Kidney capillary endothelial cell (primary cell): ENCODE measurements around the gene RTP5.
A peak's percentile ranks its signal among the peaks of the same experiment; 100 is the strongest.
"Not testable (repeated sequence)": the region's sequence is repeated elsewhere in the genome, so short reads cannot be mapped to it uniquely, and the experiment has no call there.

Experiments
- DNase-seq: peaks from one replicate; pipeline ENCODE4 v3.0.0-alpha.2; 2018; ENCODE audit warnings: low spot score

RTP5 gene

GRCh38 chr2:241869087-241869961 is at the start of gene RTP5:
RTP5 (plus strand) TSS chr2:241869729; CDS start chr2:241869757, 28 bp downstream.
- no peak for DNase-seq

DNA sequence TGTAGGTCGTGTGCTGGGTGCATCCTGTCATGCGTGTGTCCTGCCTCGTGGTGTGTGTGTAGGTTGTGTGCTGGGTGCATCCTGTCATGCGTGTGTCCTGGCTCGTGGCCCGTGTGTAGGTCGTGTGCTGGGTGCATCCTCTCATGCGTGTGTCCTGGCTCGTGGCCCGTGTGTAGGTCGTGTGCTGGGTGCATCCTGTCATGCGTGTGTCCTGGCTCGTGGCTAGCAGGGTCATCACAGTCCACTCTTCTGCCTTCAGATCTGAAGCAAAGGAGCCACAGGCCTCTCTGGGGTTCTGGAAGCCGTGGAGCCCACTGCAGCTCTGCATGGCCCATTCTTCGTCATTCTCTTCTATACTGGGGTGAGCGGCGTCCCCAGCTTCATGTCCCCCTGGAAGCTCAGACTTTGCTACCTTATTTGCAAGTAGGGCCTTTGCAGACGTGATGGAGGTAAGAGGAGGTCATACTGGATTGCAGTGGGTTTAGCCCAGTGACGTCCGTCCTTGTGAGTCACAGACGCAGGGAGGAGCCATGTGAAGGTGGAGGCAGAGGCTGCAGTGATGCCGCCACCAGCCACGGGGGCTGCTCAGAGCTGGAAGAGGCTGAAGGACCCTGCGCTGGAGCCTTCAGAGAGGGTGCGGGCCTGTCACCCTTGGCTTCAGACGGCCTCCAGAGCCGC is 49.4 kb upstream of the RTP5 start:
- not testable (repeated sequence) for DNase-seq

GRCh38 chr2:241820625-241821384 is 48.7 kb upstream of the RTP5 start:
- DNase-seq = no peak

DNA sequence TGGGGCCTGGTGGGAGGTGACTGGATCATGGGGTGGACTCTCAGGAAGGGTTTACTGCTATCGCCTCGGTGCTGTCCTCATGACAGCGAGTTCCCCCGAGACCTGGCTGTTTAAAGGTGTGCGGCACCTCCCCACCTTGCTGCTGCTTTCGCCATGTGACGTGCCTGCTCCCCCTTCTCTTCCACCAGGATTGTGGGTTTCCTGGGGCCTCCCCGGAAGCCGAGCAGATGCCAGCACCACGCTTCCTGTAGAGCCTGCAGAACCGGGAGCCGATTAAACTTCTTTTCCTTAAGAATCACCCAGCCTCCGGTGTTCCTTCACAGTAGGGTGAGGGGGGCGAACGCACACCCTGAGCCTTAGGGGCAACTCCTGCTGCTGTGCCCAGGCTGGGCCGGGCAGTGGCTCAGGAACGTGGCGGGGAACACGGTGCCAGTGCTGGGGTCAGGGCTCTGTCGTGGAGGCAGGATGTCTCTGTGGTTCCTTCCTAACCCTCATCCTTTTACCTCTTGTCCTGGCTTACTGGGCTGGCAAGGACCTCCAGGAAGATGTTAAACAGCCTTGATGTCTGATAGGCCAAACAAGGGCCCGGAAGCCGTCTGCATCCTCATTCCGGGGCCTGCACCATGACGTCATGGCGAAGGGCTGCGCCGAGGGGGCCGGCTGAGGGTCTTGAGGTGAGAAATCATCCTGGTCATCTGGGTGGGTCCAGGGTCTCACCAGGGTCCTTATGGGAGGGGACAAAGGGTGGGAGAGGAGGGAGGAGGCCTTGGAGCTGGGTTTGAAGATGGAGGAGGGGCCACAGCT is 47.9 kb upstream of the RTP5 start:
- no peak for DNase-seq

- DNase-seq = no peak
These were observed 47.3 kb upstream of the RTP5 start for GRCh38 chr2:241822264-241822623.

DNA sequence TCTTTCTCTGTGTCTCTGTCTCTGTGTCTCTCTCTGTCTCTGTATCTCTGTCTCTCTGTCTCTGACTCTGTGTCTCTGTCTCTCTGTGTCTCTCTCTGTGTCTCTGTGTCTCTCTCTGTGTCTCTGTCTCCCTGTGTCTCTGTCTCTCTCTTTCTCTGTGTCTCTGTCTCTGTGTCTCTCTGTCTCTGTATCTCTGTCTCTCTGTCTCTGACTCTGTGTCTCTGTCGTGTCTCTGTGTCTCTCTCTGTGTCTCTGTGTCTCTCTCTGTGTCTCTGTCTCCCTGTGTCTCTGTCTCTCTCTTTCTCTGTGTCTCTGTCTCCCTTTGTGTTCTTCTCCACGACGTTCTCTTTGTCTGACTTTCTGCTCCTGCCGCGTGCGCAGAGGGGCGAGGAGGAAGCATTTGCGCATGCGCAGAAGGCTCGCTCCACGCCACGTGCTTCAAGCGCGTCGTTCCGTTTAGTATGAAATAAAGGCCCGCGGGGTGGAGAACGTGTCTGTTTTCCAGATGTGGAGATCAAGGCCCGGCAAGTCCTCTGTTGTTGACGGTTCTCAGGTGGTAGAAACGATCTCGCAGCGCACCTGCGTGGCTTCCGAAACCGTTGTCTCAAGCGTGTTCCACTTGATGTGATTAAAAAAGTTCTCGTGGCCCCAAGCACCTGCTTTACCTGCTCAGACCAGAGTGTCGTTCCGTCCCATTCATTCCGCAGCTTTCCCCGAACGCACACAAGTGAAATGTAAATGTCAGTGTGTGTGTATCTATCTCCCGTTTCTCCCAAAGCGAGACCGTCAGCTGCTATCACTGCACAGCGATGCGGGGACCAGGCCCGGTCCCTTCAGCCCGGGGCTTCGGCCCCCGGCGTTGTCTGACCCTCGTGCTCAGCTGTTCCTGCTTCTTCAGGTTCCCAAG is 45.7 kb upstream of the RTP5 start:
- DNase-seq = not testable (repeated sequence)

GRCh38 chr2:241827394-241827793 is 42.1 kb upstream of the RTP5 start:
- no peak for DNase-seq

GRCh38 chr2:241833101-241833663 is 36.3 kb upstream of the RTP5 start:
- no peak for DNase-seq

DNA sequence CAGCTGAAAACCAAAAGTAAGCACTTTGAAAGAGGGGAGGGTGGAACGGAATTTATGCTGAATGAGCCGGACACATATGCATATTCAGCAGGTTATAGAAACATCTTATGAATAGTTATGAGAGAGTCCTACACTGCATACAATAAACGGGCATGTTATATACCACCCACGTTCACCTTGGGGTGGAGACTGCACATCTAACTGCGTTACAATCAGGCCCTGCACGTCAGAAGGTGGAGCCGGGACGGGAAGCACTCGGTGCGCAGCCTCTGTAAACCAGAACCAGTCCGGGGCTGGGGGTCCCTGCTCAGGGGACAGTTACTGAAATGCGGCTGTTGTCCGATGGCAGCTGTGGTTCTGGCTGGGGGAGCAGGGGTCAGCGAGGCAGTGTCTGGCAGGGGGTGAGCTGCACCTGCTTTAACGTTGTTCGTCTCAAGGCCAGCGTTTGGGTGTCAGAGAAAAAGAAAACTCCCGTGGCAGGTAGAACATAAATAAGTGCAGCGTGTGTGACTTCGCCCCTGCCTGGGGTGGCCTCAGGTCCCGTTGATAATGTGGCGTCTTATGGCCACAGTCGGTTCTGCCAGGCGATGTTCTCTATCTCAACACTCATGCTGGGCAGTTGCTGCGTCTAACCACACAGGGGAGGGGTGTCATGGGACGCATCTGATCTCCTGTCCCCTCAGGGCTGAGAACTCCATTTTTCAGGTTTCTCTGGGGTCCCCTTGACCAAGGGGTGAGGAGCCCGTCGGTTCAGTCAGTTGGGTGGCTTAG is 35.6 kb upstream of the RTP5 start:
- DNase-seq = not testable (repeated sequence)

GRCh38 chr2:241834527-241835210 is 34.9 kb upstream of the RTP5 start:
- no peak for DNase-seq

GRCh38 chr2:241835611-241836010 is 33.9 kb upstream of the RTP5 start:
- DNase-seq = no peak

DNA sequence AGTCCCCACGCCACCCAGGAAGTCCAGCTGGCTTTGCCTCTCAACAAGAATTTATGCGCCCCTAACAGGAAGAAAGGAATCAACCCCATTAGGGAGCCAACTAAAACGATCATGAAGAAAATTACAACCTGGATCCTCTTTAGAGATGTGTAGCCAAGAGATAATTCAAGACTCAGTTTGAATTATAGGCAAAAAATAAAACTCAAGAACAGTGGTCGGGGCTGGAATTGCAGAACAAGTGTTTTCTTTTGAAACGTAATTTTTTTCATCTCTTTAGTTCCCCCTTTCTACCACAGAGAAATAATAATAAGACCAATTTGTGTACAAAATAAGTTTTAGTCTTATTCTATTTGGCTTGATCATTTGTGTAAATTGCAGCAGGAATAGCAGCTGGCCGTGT is 33.2 kb upstream of the RTP5 start:
- DNase-seq = no peak

- no peak for DNase-seq
These were observed 32.1 kb upstream of the RTP5 start for GRCh38 chr2:241837197-241837965.

DNA sequence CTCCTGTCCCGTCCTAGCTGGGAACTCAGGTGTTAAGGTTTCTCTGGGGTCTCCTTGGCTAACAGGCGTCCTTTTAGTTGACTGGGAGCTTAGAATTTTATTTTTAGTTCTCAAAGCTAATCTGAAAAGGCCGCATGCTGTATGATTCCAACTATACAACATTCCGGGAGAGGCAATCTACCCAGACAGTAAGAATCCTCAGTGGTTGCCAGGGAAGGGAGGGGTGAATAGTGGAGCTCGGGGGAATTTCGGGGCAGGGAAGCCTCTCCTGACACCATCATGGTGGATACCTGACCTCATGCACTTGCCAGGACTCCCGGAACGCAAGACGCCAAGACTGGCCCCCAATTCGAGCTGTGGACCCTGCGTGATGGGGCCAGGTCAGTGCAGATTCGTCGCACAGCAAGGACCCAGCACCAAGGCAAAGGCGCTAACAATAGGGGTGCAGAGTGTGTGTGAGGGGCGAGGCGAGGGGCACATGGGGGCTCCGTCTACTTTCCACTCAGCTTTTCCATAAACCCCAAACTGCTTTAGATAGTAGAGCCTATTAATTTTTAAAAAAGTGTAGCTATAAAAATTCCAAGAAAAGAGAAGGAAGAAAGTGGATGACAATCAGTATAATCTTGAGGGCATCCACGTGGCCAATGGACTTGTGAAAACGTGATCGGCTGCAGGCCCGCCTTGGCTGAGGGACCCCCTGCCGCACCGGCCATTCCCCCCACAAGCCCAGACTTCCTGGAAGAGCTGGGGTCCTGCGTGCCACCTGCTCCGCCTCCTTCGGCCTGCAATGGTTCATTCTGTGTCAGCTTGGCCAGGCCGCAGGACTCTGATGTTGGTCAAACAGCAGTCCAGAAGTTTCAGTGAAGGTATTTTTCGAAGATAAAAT is 28.1 kb upstream of the RTP5 start:
- no peak for DNase-seq

DNA sequence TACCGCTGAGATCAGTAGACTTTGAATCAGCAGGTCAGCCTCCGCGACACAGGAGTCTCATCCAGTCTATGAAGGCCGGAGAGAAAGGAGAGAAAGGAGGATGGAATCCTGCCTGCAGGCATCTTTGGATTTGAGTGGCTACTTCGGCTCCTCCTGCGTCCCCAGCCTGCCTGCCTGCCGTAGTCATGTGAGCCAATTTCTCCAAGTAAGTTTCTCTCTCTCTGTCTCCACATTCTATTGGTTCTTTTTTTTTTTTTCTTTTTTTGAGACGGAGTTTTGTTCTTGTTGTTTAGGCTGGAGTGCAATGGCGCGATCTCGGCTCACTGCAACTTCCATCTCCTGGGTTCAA is 27.5 kb upstream of the RTP5 start:
- DNase-seq = no peak

DNA sequence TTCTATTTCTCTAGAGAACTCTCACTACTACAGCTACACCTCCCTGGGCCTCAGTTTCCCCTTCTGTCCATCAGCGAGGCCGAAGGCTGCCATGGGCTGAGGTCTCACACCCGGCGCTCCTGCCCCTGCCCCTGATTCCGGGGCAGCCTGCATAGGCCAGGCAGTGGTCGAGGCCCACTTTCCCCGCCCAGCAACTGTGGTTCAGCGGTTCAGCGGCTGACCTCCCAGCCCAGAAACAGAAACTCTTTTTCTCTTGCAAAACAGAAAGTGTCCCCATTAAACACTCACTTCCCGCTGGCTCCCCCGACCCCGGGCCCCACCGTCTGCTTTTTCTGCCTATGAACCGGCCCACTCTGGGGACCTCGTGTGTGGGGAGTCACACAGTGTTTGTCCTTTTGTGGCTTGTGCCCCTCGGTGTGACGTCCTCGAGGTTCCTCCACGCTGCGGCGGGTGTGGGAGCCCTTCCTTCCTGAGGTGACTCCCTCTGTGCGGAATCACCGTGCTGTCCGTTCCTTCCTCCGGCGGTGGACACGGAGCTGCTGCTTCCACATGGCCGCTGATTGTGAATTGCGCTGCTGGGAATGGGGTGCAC is 26.8 kb upstream of the RTP5 start:
- peak; percentile 10 for DNase-seq
